Tibial nerve (tissue), 4 donors: ENCODE results near the gene MIPEP.

ENCODE experiments used
- EP300 ChIP-seq, 2 donors: sonication (generic); formaldehyde crosslinking; IDR thresholded peaks; one replicate each; pipeline ENCODE4 v1.6.1; 2017; ENCODE audit warnings: antibody characterized with exemption in 2 of 2, mild to moderate bottlenecking in 1 of 2
- POLR2A ChIP-seq, 2 donors: fragments of 450-650 bp; IDR thresholded peaks; one replicate each; pipeline ENCODE4 v1.6.1; 2017; ENCODE audit warnings: antibody characterized with exemption in 2 of 2, mild to moderate bottlenecking in 2 of 2, moderate library complexity in 2 of 2
- TF ChIP-seq, protein P1 (sequence below), 5 experiments: fragments of 200-600 bp in 3 of 5; fragments of 450-650 bp in 2 of 5; sonication (generic) in 3 of 5; IDR thresholded peaks; one replicate each; pipeline ENCODE4 v1.5.1; 2016 to 2019; ENCODE audit warnings: antibody characterized with exemption in 5 of 5, mild to moderate bottlenecking in 3 of 5, moderate library complexity in 2 of 5

DNA sequence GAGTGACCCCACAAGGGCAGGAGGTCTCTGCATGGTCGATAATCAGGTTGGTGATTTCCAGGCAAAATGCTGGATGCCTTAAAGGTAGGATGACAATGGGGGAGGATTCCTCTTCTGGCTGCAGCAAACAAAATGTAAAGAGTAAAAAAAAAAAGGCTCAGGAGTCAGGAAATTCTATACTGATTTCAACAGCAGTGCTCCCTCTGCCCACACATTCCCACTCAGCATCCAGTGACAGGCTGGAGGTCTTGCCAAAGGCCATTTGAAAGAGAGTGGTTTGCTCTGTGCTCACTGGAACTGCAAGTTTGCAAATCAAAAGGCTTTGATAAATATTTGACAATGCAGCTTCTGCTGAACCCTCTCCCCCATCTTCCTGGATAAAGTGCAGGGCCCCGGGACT is 183.6 kb downstream of the MIPEP start:
- TF ChIP-seq, protein P1, sequence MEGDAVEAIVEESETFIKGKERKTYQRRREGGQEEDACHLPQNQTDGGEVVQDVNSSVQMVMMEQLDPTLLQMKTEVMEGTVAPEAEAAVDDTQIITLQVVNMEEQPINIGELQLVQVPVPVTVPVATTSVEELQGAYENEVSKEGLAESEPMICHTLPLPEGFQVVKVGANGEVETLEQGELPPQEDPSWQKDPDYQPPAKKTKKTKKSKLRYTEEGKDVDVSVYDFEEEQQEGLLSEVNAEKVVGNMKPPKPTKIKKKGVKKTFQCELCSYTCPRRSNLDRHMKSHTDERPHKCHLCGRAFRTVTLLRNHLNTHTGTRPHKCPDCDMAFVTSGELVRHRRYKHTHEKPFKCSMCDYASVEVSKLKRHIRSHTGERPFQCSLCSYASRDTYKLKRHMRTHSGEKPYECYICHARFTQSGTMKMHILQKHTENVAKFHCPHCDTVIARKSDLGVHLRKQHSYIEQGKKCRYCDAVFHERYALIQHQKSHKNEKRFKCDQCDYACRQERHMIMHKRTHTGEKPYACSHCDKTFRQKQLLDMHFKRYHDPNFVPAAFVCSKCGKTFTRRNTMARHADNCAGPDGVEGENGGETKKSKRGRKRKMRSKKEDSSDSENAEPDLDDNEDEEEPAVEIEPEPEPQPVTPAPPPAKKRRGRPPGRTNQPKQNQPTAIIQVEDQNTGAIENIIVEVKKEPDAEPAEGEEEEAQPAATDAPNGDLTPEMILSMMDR (IDR thresholded peaks at IDR 0.05), result no peak
- TF ChIP-seq POLR2A (IDR thresholded peaks at IDR 0.05) (no peak), EP300 (IDR thresholded peaks at IDR 0.05) (no peak)
